Activated CD4-positive, alpha-beta T cell treated with anti-CD3 and anti-CD28 coated beads, Interleukin-2, amount 10 ng/mL, durations not matched to agents 7 days and 5 days (primary cell): Measurements from ENCODE around the gene POFUT2. TPM values are rescaled to one million over a fixed set of nuclear protein-coding genes. Genes with fewer than 3 reads are reported as not detected.

ENCODE experiments used
- CTCF ChIA-PET: fragments of 350-600 bp; sonication (Branson Sonifier 250); formaldehyde crosslinking; loops from one replicate; lab custom pipeline; 2021; ENCODE audit warnings: antibody characterized with exemption; lab: Charles Lee
- POLR2A ChIA-PET: fragments of 350-600 bp; sonication (Branson Sonifier 250); formaldehyde crosslinking; loops from one replicate; lab custom pipeline; 2021; ENCODE audit warnings: antibody characterized with exemption; lab: Charles Lee
- DNase-seq: peaks from one replicate; pipeline ENCODE4 v3.0.0-alpha.2; 2020
- H3K27ac Mint-ChIP-seq: one replicate; pipeline ENCODE4 v1.8.0; 2021; ENCODE audit warnings: mild to moderate bottlenecking, moderate library complexity, mixed read lengths
- H3K27me3 Mint-ChIP-seq: one replicate; pipeline ENCODE4 v1.8.0; 2021; ENCODE audit warnings: mixed read lengths
- H3K36me3 Mint-ChIP-seq: one replicate; pipeline ENCODE4 v1.8.0; 2021; ENCODE audit warnings: low read depth, mixed read lengths
- H3K4me1 Mint-ChIP-seq: one replicate; pipeline ENCODE4 v1.8.0; 2021; ENCODE audit warnings: mixed read lengths
- H3K4me3 Mint-ChIP-seq: one replicate; pipeline ENCODE4 v1.8.0; 2021; ENCODE audit warnings: mild to moderate bottlenecking, moderate library complexity, mixed read lengths
- H3K9me3 Mint-ChIP-seq: one replicate; pipeline ENCODE4 v1.8.0; 2021; ENCODE audit warnings: mixed read lengths
- total RNA-seq, 2 experiments: library from RNA; stranded (reverse); gene quantifications; one replicate each; pipeline ENCODE4 v1.2.3, GENCODE V29; 2021

Gene POFUT2
- total RNA-seq, 2 experiments from 2014 or later, result 19.0 to 19.6 TPM

- Mint-ChIP-seq H3K36me3 (peaks cover 34% of the 10 kb centered on the region), H3K27ac (no peak overlapping the region), H3K27me3 (peaks cover 4% of the 10 kb centered on the region), H3K4me1 (peaks cover 21% of the 10 kb centered on the region), H3K4me3 (no peak overlapping the region), H3K9me3 (peaks cover 2% of the 10 kb centered on the region)
- DNase-seq, result no peak
- CTCF ChIA-PET, result interaction anchor here (0.6 to 1.4 kb wide), 4 partner anchors 11 to 249 kb away, joined by 3 read pairs; no protein-coding TSS in a partner anchor
- POLR2A ChIA-PET, result no interaction called here
Observed at GRCh38 chr21:45262041-45262581, 25.6 kb downstream of the POFUT2 start.

GRCh38 chr21:45261093-45261492, 26.6 kb downstream of the POFUT2 start:
- Mint-ChIP-seq H3K27me3 (peaks cover 6% of the 10 kb centered on the region), H3K36me3 (peaks cover 25% of the 10 kb centered on the region), H3K27ac (no peak overlapping the region), H3K4me3 (no peak overlapping the region), H3K4me1 (peaks cover 15% of the 10 kb centered on the region), H3K9me3 (no peaks in the 10 kb centered on the region)
- ChIA-PET POLR2A (no interaction called here), CTCF (no interaction called here)
- no peak for DNase-seq

GRCh38 chr21:45260191-45260825, 27.4 kb downstream of the POFUT2 start:
- Mint-ChIP-seq H3K9me3 (no peaks in the 10 kb centered on the region), H3K4me3 (no peak overlapping the region), H3K27ac (no peak overlapping the region), H3K36me3 (peaks cover 17% of the 10 kb centered on the region), H3K4me1 (peaks cover 12% of the 10 kb centered on the region), H3K27me3 (peaks cover 6% of the 10 kb centered on the region)
- no peak for DNase-seq
- ChIA-PET CTCF (no interaction called here), POLR2A (no interaction called here)

GRCh38 chr21:45259206-45259840, 28.4 kb downstream of the POFUT2 start:
- H3K4me3 Mint-ChIP-seq, result no peak overlapping the region
- H3K36me3 Mint-ChIP-seq, result peaks cover 11% of the 10 kb centered on the region
- H3K27me3 Mint-ChIP-seq, result peaks cover 9% of the 10 kb centered on the region
- no peak overlapping the region for H3K27ac Mint-ChIP-seq
- ChIA-PET POLR2A (no interaction called here), CTCF (no interaction called here)
- H3K4me1 Mint-ChIP-seq, result peaks cover 18% of the 10 kb centered on the region
- no peak for DNase-seq
- H3K9me3 Mint-ChIP-seq, result no peaks in the 10 kb centered on the region

- no peak overlapping the region for H3K27ac Mint-ChIP-seq
- peaks cover 5% of the 10 kb centered on the region for H3K36me3 Mint-ChIP-seq
- CTCF ChIA-PET, result interaction anchor here (1.6 kb wide), 1 partner anchor 19 kb away, joined by 3 read pairs; no protein-coding TSS in a partner anchor
- POLR2A ChIA-PET, result no interaction called here
- H3K27me3 Mint-ChIP-seq, result peaks cover 9% of the 10 kb centered on the region
- DNase-seq, result no peak
- peaks cover 18% of the 10 kb centered on the region for H3K4me1 Mint-ChIP-seq
- no peaks in the 10 kb centered on the region for H3K9me3 Mint-ChIP-seq
- H3K4me3 Mint-ChIP-seq, result no peak overlapping the region
Observed at GRCh38 chr21:45258466-45258865, 29.2 kb downstream of the POFUT2 start.

GRCh38 chr21:45257673-45258341, 29.9 kb downstream of the POFUT2 start:
- ChIA-PET POLR2A (no interaction called here), CTCF (interaction anchor here (0.5 to 1.6 kb wide), 3 partner anchors 20 to 1385 kb away, joined by 3 to 4 read pairs (median 3); no protein-coding TSS in a partner anchor)

GRCh38 chr21:45256912-45257672, 30.6 kb downstream of the POFUT2 start:
- no peaks in the 10 kb centered on the region for H3K36me3 Mint-ChIP-seq
- peaks cover 18% of the 10 kb centered on the region for H3K4me1 Mint-ChIP-seq
- ChIA-PET CTCF (interaction anchor here (0.5 to 1.6 kb wide), 5 partner anchors 15 to 1386 kb away, joined by 3 to 4 read pairs (median 3); no protein-coding TSS in a partner anchor), POLR2A (no interaction called here)
- DNase-seq, result no peak
- H3K9me3 Mint-ChIP-seq, result no peaks in the 10 kb centered on the region
- no peak overlapping the region for H3K27ac Mint-ChIP-seq
- H3K4me3 Mint-ChIP-seq, result no peak overlapping the region
- H3K27me3 Mint-ChIP-seq, result peaks cover 9% of the 10 kb centered on the region

More at GRCh38 chr21:45257673-45258341, 29.9 kb downstream of the POFUT2 start:
- peaks cover 9% of the 10 kb centered on the region for H3K27me3 Mint-ChIP-seq
- no peaks in the 10 kb centered on the region for H3K36me3 Mint-ChIP-seq
- no peak overlapping the region for H3K27ac Mint-ChIP-seq
- DNase-seq, result no peak
- no peaks in the 10 kb centered on the region for H3K9me3 Mint-ChIP-seq
- H3K4me1 Mint-ChIP-seq, result peaks cover 18% of the 10 kb centered on the region
- no peak overlapping the region for H3K4me3 Mint-ChIP-seq

- H3K9me3 Mint-ChIP-seq, result no peaks in the 10 kb centered on the region
- H3K4me1 Mint-ChIP-seq, result peaks cover 18% of the 10 kb centered on the region
- peaks cover 9% of the 10 kb centered on the region for H3K27me3 Mint-ChIP-seq
- POLR2A ChIA-PET, result no interaction called here
- CTCF ChIA-PET, result interaction anchor here (0.6 to 1.0 kb wide), 3 partner anchors 16 to 948 kb away, joined by 3 read pairs; no protein-coding TSS in a partner anchor
- H3K36me3 Mint-ChIP-seq, result no peaks in the 10 kb centered on the region
- no peak overlapping the region for H3K27ac Mint-ChIP-seq
- no peak overlapping the region for H3K4me3 Mint-ChIP-seq
- DNase-seq, result no peak
Observed at GRCh38 chr21:45256021-45256911, 31.4 kb downstream of the POFUT2 start.

GRCh38 chr21:45255381-45256020, 32.2 kb downstream of the POFUT2 start:
- no peak for DNase-seq
- H3K27me3 Mint-ChIP-seq, result peaks cover 11% of the 10 kb centered on the region
- CTCF ChIA-PET, result no interaction called here
- no peak overlapping the region for H3K27ac Mint-ChIP-seq
- H3K36me3 Mint-ChIP-seq, result no peaks in the 10 kb centered on the region
- no peaks in the 10 kb centered on the region for H3K9me3 Mint-ChIP-seq
- H3K4me1 Mint-ChIP-seq, result peaks cover 18% of the 10 kb centered on the region
- no peak overlapping the region for H3K4me3 Mint-ChIP-seq
- POLR2A ChIA-PET, result no interaction called here

- POLR2A ChIA-PET, result no interaction called here
- Mint-ChIP-seq H3K9me3 (no peaks in the 10 kb centered on the region), H3K4me1 (peaks cover 18% of the 10 kb centered on the region), H3K27ac (peak overlapping the region; percentile 14), H3K27me3 (peaks cover 15% of the 10 kb centered on the region), H3K4me3 (no peak overlapping the region), H3K36me3 (no peaks in the 10 kb centered on the region)
- DNase-seq, result no peak
- CTCF ChIA-PET, result interaction anchor here (0.9 kb wide), 1 partner anchor 9 kb away, joined by 3 read pairs; no protein-coding TSS in a partner anchor
Observed at GRCh38 chr21:45254460-45254930, 33.2 kb downstream of the POFUT2 start.
